Vagina (tissue), 2 donors: ENCODE measurements around the gene KIAA0513.
A peak's percentile ranks its signal among the peaks of the same experiment; 100 is the strongest.

Experiments
- POLR2AphosphoS5 ChIP-seq, 2 donors: sonication (generic); formaldehyde crosslinking; IDR thresholded peaks; one replicate each; pipeline ENCODE4 v1.9.0; 2017; ENCODE audit warnings: antibody characterized with exemption in 2 of 2, mild to moderate bottlenecking in 2 of 2, low read depth in 1 of 2; ENCODE audit not compliant: insufficient read depth in 1 of 2
- TF ChIP-seq, protein P1 (sequence below), 3 experiments: fragments of 450-650 bp in 2 of 3; fragments of 200-600 bp in 1 of 3; sonication (generic) in 1 of 3; IDR thresholded peaks; one replicate each; pipeline ENCODE4 v1.5.1; 2017 to 2019; ENCODE audit warnings: antibody characterized with exemption in 3 of 3, mild to moderate bottlenecking in 2 of 3, moderate library complexity in 2 of 3

DNA sequence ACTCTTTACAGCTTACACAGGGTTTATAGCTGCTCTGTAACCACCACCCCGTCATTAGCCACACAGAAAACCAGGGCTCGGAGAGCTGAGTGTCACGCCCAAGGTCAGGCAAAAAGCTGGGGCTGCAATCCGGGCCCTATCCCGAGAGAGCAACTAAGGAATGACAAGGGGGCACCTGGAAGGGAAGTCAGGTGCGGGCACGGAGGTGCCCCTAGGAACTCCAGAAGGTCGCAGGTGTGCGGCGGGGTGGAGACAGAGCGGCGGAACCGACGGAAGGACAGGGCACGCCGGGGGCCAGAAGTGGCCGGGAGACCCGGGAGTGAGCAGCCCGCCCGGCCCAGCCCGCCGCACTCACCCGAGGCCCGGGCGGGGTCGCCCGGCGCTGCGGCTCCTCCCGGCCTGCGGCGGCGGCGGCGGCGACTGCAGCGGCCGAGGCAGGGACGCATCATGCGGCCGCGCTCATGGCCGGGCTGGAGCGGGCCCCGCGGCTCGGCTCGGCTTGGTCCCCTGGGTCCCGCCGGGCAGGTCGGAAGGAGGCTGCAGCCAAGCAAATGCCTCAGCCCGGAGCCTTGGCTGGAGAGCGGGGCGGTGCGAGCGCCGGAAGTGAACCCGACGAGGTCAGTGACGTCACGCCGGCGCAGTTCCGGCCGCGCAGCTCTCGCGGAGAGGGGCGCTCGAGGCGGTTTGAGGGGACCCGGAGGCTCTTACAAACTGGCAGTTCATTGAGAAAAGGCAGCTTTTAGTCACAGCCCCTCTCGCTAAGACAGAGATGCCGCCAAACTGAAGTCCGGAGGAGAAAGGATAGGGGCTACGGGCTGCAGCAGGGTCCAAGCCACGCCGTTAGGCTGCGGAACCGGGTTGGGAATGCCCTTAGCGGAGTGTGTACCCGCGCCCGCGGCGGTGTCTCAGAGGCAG is 16.4 kb upstream of the KIAA0513 start, which contains the start of gene ZDHHC7:
- TF ChIP-seq, protein P1, sequence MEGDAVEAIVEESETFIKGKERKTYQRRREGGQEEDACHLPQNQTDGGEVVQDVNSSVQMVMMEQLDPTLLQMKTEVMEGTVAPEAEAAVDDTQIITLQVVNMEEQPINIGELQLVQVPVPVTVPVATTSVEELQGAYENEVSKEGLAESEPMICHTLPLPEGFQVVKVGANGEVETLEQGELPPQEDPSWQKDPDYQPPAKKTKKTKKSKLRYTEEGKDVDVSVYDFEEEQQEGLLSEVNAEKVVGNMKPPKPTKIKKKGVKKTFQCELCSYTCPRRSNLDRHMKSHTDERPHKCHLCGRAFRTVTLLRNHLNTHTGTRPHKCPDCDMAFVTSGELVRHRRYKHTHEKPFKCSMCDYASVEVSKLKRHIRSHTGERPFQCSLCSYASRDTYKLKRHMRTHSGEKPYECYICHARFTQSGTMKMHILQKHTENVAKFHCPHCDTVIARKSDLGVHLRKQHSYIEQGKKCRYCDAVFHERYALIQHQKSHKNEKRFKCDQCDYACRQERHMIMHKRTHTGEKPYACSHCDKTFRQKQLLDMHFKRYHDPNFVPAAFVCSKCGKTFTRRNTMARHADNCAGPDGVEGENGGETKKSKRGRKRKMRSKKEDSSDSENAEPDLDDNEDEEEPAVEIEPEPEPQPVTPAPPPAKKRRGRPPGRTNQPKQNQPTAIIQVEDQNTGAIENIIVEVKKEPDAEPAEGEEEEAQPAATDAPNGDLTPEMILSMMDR (IDR thresholded peaks at IDR 0.05) = peak in 1 of 3 experiments; percentile 19
- peak; percentile 77 to 98 for TF ChIP-seq POLR2AphosphoS5 (IDR thresholded peaks at IDR 0.05; ENCODE audit: insufficient read depth in 1 of 2, low read depth in 1 of 2)
